HEK293T (cell line): ENCODE measurements around the gene SASS6.

Experiments
- BHLHE40 ChIP-seq: fragments of 450-650 bp; IDR thresholded peaks from 2 replicates; pipeline ENCODE4 v1.6.1; 2016; ENCODE audit warnings: mild to moderate bottlenecking, moderate library complexity, borderline replicate concordance
- SP1 ChIP-seq: fragments of 450-650 bp; IDR thresholded peaks from 2 replicates; pipeline ENCODE4 v1.6.1; 2017

- TF ChIP-seq BHLHE40 (no peak), SP1 (no peak)
Measured at GRCh38 chr1:100146958-100147357, 14.2 kb upstream of the SASS6 start.
